MM.1S (cell line): ENCODE results near the gene GMPR.

ENCODE experiments used
- CTCF ChIP-seq: fragments of 300-600 bp; sonication (generic); IDR thresholded peaks from 2 replicates; pipeline ENCODE4 v1.5.1; 2016; ENCODE audit warnings: antibody characterized with exemption, low read length, mixed read lengths
- EZH2 ChIP-seq: fragments of 300-600 bp; sonication (generic); optimal IDR thresholded peaks from 2 replicates; pipeline ENCODE3; 2017; ENCODE audit warnings: low read depth, mild to moderate bottlenecking, antibody characterized with exemption, low read length, mixed read lengths
- EZH2phosphoT487 ChIP-seq: fragments of 300-600 bp; sonication (generic); IDR thresholded peaks from 2 replicates; pipeline ENCODE4 v1.6.1; 2018; ENCODE audit warnings: antibody characterized with exemption, low read length

DNA sequence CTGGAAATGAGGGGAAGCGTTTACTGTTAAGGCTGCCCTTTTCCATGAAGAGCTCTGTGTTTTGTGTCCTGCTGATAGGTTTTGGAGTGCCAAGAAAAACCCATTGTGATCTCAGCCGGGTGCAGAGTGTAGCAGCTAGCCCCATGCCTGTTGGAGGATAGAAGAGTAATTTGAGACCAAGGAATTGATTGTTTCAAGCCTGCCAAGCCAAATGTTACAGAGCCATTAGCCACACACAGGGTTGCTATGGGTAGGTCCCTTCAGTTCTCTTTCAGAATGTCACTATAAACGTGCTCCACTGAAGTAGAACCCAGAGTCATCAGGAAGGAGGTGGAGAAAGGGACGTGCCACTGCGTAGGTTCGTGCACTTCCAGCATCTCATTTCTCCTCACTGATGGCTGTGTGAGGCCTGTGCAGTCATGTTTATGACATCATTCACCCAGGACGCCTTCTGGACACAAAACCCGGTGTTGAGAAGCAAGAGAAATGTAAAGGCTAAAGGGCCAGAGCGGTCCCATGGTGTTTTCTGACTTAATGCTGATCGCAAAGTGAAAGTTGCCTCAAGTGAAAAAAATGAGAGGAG is 6.6 kb downstream of the GMPR start:
- TF ChIP-seq CTCF (no peak), EZH2phosphoT487 (no peak), EZH2 (no peak)
